ENCODE measurements around the gene SEC14L5.

SEC14L5 gene

GRCh38 chr16:4936181-4936990, 21.7 kb upstream of the SEC14L5 start:
- TF ChIP-seq CTCF (IDR thresholded peaks at IDR 0.05; ENCODE audit: control insufficient read depth, extremely low read depth, insufficient read depth) = peak; percentile 26
- peak overlapping the region; percentile 69 for H3K4me3 ChIP-seq (ENCODE audit: low read depth, low read length)
- DNase-seq (ENCODE audit: low read depth) = no peak

GRCh38 chr16:4936991-4937781, 20.9 kb upstream of the SEC14L5 start, which contains the start of gene PPL:
Gene PPL (minus strand): TSS chr16:4937148. CDS start chr16:4937045, 103 bp downstream.
- no peak for DNase-seq (ENCODE audit: low read depth)
- H3K4me3 ChIP-seq (ENCODE audit: low read depth, low read length) = peak within 1 kb of the TSS; percentile 69
- TF ChIP-seq CTCF (IDR thresholded peaks at IDR 0.05; ENCODE audit: control insufficient read depth, extremely low read depth, insufficient read depth) = no peak

GRCh38 chr16:4937782-4938682, 20.1 kb upstream of the SEC14L5 start:
- no peak for TF ChIP-seq CTCF (IDR thresholded peaks at IDR 0.05; ENCODE audit: control insufficient read depth, extremely low read depth, insufficient read depth)
- DNase-seq (ENCODE audit: low read depth) = no peak
- no peak overlapping the region for H3K4me3 ChIP-seq (ENCODE audit: low read depth, low read length)

- no peak overlapping the region for H3K4me3 ChIP-seq (ENCODE audit: low read depth, low read length)
- no peak for TF ChIP-seq CTCF (IDR thresholded peaks at IDR 0.05; ENCODE audit: control insufficient read depth, extremely low read depth, insufficient read depth)
- DNase-seq (ENCODE audit: low read depth) = no peak
Observed at GRCh38 chr16:4938683-4939030, 19.5 kb upstream of the SEC14L5 start.

- no peak for DNase-seq (ENCODE audit: low read depth)
- TF ChIP-seq CTCF (IDR thresholded peaks at IDR 0.05; ENCODE audit: control insufficient read depth, extremely low read depth, insufficient read depth) = no peak
- no peak overlapping the region for H3K4me3 ChIP-seq (ENCODE audit: low read depth, low read length)
Observed at GRCh38 chr16:4940719-4941118, 17.4 kb upstream of the SEC14L5 start.

GRCh38 chr16:4942481-4942880, 15.6 kb upstream of the SEC14L5 start:
- H3K4me3 ChIP-seq (ENCODE audit: low read depth, low read length) = no peak overlapping the region
- no peak for TF ChIP-seq CTCF (IDR thresholded peaks at IDR 0.05; ENCODE audit: control insufficient read depth, extremely low read depth, insufficient read depth)
- DNase-seq (ENCODE audit: low read depth) = no peak

Data from LNCaP clone FGC (cell line).